Parathyroid adenoma (tissue), 2 donors: ENCODE measurements around the gene SYT5.

ENCODE experiments used
- H2AFZ ChIP-seq: fragments of 300-600 bp; sonication (generic); one replicate; pipeline ENCODE4 v1.7.0; 2017; ENCODE audit warnings: antibody characterized with exemption, mild to moderate bottlenecking
- H3K27ac ChIP-seq: fragments of 300-600 bp; sonication (generic); one replicate; pipeline ENCODE4 v1.7.0; 2017
- H3K27me3 ChIP-seq: fragments of 300-600 bp; sonication (generic); one replicate; pipeline ENCODE4 v1.7.0; 2017; ENCODE audit warnings: low read length; ENCODE audit not compliant: control insufficient read depth, insufficient read depth
- H3K36me3 ChIP-seq: fragments of 300-600 bp; sonication (generic); one replicate; pipeline ENCODE4 v1.7.0; 2017; ENCODE audit warnings: low read length; ENCODE audit not compliant: control insufficient read depth, insufficient read depth
- H3K4me1 ChIP-seq: fragments of 300-600 bp; sonication (generic); one replicate; pipeline ENCODE4 v1.7.0; 2017; ENCODE audit warnings: control low read depth
- H3K4me2 ChIP-seq: fragments of 300-600 bp; sonication (generic); one replicate; pipeline ENCODE4 v1.7.0; 2017; ENCODE audit warnings: low read length
- H3K4me3 ChIP-seq: fragments of 300-600 bp; sonication (generic); one replicate; pipeline ENCODE4 v1.7.0; 2017; ENCODE audit warnings: low read depth, low read length
- H3K79me2 ChIP-seq: fragments of 300-600 bp; sonication (generic); one replicate; pipeline ENCODE4 v1.7.0; 2017; ENCODE audit warnings: control low read depth
- H3K9ac ChIP-seq: fragments of 300-600 bp; sonication (generic); one replicate; pipeline ENCODE4 v1.7.0; 2017; ENCODE audit warnings: mild to moderate bottlenecking
- H3K9me3 ChIP-seq: fragments of 300-600 bp; sonication (generic); one replicate; pipeline ENCODE4 v1.7.0; 2017; ENCODE audit warnings: low read length; ENCODE audit not compliant: control insufficient read depth
- CTCF ChIP-seq: fragments of 300-600 bp; sonication (generic); IDR thresholded peaks from one replicate; pipeline ENCODE4 v1.7.0; 2017; ENCODE audit warnings: antibody characterized with exemption, mild to moderate bottlenecking
- donor health status: primary hyperparathyroidism.

SYT5 gene

DNA sequence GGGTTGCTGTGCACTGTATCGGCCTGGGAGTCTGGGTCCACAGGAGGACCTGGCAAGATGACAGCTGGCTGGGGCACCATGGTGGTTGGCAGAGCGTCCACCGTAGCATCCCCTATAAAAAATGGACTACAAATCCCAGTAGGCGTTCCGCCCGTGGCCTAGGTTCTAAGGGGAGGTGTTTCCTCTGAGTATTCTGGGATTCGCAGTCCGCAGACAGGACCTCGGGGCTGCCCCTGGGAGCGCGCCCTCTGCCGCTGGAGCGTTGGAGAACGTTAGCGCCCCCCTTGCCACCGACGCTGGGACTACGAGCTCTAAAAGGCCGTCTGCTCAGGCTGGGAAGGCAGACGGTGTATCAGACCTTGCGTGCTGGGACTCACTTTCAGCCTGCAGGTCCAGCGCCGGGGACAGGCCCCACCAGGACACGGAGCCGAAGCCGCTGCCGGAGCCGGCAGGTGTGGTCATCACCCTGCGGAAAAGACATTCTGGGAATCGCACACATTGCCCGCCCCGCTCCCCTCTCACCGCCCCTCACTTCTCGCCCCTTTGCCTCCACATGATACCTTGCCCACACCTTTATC, 14.0 kb downstream of the SYT5 start:
- Histone ChIP-seq H3K4me3 (peak overlapping the region; percentile 67), H3K79me2 (no peaks in the 10 kb centered on the region), H2AFZ (peak overlapping the region; percentile 82), H3K9ac (no peak overlapping the region), H3K27ac (no peak overlapping the region), H3K36me3 (no peaks in the 10 kb centered on the region), H3K4me2 (peak overlapping the region; percentile 81), H3K27me3 (no peaks in the 10 kb centered on the region), H3K9me3 (no peaks in the 10 kb centered on the region), H3K4me1 (peaks cover 5% of the 10 kb centered on the region)
- TF ChIP-seq CTCF, result peak; percentile 58

DNA sequence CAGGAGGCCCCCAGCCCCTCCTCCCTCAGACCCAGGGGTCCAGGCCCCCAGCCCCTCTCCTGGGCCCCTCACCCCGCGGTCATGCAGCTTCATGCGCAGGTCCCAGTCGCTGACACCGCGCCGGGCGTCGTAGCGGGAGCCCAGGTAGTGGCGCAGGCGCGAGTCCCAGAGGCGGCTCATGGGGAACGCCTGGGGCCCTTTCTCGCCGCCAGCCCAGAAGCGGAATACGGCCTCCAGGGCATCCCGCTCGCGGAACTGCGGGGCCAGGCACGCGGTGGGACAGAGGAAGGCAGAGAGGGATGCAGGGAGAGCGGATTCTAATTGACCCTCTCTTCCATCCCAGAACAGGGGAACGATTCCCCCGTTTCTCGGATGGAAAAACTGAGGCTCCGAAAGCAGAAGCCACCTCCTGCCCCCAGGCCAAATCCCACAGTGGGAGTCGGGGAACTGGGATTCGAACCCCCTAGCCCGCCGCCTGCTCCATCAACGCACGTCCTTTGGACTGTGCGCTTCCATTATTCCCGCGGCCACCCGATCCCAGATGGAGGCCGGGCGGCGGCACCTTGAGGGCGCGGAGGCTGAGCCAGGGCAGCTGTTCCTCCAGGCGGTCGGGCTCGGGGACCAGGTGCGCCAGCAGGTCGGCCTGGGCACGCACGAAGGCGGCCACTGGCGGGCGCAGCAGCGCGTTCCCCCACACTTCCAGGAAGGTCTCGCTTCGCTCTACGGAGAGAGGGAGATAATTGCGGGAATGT, 18.3 kb downstream of the SYT5 start:
- no peak overlapping the region for H3K27ac ChIP-seq
- no peaks in the 10 kb centered on the region for H3K36me3 ChIP-seq
- no peak for TF ChIP-seq CTCF
- no peak overlapping the region for H3K4me3 ChIP-seq
- no peaks in the 10 kb centered on the region for H3K27me3 ChIP-seq
- H2AFZ ChIP-seq, result no peak overlapping the region
- H3K4me2 ChIP-seq, result no peak overlapping the region
- peaks cover under 1% of the 10 kb centered on the region for H3K4me1 ChIP-seq
- H3K9ac ChIP-seq, result no peak overlapping the region
- H3K9me3 ChIP-seq, result no peaks in the 10 kb centered on the region
- no peaks in the 10 kb centered on the region for H3K79me2 ChIP-seq

- no peaks in the 10 kb centered on the region for H3K27me3 ChIP-seq
- no peak overlapping the region for H3K4me3 ChIP-seq
- TF ChIP-seq CTCF, result no peak
Measured at GRCh38 chr19:55160986-55161365, 19.1 kb downstream of the SYT5 start.

DNA sequence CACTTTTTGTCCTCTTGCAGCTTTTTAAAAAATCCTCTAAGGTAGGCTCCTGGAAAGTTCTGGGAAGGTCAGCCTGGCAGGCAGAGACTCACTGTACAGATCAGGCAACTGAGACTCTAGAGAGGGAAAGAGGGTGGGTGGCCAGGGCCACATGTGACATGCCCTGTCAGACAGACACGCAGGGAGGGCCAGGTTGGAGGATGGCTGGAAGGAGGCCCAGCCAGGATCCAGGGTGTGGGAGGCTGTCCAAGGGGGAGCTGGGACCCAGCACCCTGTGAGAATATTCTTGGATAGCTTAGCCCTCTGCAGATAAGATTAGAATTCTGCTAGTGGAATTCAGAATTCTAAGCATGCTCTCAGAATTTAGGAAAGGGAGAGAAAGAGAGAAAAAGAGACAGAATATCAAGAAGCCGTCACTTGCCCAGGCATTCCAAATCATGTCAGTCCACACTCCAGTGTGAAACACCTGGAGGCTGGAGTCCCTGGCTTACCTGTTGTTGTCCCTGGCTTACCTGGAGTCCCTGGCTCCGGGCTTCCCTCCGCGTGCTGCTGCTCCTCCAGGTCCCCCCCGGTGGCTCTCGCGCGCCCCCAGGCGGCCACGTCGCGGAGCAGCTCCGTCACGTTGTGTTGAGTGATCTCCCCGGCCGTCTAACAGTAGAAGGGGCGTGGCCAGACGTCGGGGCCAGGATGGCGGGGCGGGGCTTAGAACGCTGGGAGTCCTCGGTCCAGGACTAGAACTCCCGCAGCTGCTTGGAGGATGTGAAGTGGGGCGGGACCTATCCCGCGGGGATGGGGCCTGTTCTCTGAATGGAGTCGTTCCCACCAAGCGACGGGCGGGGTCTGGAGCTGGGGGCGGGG, 19.7 kb downstream of the SYT5 start:
- no peaks in the 10 kb centered on the region for H3K9me3 ChIP-seq
- TF ChIP-seq CTCF, result peak; percentile 93
- no peak overlapping the region for H3K4me3 ChIP-seq
- H3K4me1 ChIP-seq, result no peaks in the 10 kb centered on the region
- H3K27me3 ChIP-seq, result no peaks in the 10 kb centered on the region
- no peak overlapping the region for H3K4me2 ChIP-seq
- no peak overlapping the region for H2AFZ ChIP-seq
- no peaks in the 10 kb centered on the region for H3K79me2 ChIP-seq
- H3K36me3 ChIP-seq, result no peaks in the 10 kb centered on the region
- no peak overlapping the region for H3K27ac ChIP-seq
- H3K9ac ChIP-seq, result no peak overlapping the region

More at GRCh38 chr19:55160986-55161365, 19.1 kb downstream of the SYT5 start:
- no peaks in the 10 kb centered on the region for H3K36me3 ChIP-seq
- H3K9ac ChIP-seq, result no peak overlapping the region
- H3K27ac ChIP-seq, result no peak overlapping the region
- no peaks in the 10 kb centered on the region for H3K79me2 ChIP-seq
- H3K9me3 ChIP-seq, result no peaks in the 10 kb centered on the region
- no peak overlapping the region for H3K4me2 ChIP-seq
- no peak overlapping the region for H2AFZ ChIP-seq
- H3K4me1 ChIP-seq, result no peaks in the 10 kb centered on the region
